Tibial nerve (tissue), 4 donors: ENCODE data around the gene DCTPP1.

Experiments used
- CTCF ChIP-seq, 5 experiments: fragments of 200-600 bp in 3 of 5; fragments of 450-650 bp in 2 of 5; sonication (generic) in 3 of 5; IDR thresholded peaks; one replicate each; pipeline ENCODE4 v1.5.1; 2016 to 2019; ENCODE audit warnings: antibody characterized with exemption in 5 of 5, mild to moderate bottlenecking in 3 of 5, moderate library complexity in 2 of 5
- EP300 ChIP-seq, 2 donors: sonication (generic); formaldehyde crosslinking; IDR thresholded peaks; one replicate each; pipeline ENCODE4 v1.6.1; 2017; ENCODE audit warnings: antibody characterized with exemption in 2 of 2, mild to moderate bottlenecking in 1 of 2

DNA sequence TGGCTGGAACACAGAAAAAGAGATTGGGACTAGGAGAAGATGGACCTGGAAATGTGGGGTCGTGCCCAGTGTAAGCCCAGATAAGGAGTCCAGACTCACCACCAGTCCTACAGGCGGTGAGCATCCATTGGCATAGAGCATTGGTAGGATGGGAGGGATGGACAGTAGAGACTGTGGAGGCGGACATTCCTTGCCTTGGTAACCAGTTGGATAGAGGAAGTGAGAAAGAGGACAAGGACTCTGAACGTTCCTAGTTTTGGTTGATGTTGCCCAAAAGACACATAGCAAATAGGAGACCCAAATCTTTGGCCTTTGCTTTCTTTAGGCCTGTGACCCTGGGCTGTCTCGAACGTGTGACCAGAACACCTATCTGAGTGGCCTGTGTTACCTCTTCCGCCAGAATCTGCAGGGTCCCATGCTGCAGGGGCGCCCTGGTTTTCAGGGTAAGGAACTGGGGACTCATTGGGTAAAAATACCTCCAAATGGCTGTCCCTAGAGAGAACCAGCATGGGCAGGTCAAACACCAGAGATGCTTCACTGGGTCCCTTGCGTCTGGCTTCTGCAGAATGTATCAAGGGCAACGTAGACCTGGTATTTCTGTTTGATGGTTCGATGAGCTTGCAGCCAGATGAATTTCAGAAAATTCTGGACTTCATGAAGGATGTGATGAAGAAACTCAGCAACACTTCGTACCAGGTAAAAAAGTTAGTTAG lies 49.1 kb upstream of the DCTPP1 start:
- no peak for TF ChIP-seq EP300 (IDR thresholded peaks at IDR 0.05)
- TF ChIP-seq CTCF (IDR thresholded peaks at IDR 0.05): no peak
